ENCODE data around the gene GPR21.

GPR21 gene

DNA sequence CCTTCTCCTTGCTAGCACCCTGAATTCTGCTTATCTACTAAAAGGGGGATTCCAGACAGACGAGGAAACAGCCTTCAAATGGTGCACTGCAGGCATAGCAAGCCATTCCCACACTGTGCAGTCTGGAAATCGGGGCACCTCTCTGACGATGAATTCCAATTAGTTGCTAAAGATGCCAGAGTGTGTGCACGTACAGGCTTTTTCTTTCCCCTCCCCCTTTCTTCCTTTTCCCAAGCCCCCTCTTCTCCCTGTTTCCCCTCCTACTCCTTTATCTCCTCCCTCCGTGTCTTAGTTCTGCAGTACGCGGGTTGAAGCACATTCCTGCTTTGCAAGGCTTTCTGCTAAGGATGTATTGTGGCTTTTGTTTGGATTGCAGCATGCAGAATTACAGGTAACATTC lies at the start of gene GPR21:
Gene GPR21, plus strand, starts transcription at position 316 of the 400 bp plus-strand sequence. CDS start 900 bp downstream, outside the sequence.
- H3K27me3 ChIP-seq (ENCODE audit: low read depth, low read length) = no peaks in the 10 kb centered on the region
- H3K36me3 ChIP-seq (ENCODE audit: control insufficient read depth in 1 of 2, insufficient read depth in 2 of 2, low read length in 2 of 2) = peaks cover 6 to 10% of the 10 kb centered on the region in 2 donors
- H3K9me3 ChIP-seq (ENCODE audit: control insufficient read depth in 1 of 2, low read length in 2 of 2) = no peaks in the 10 kb centered on the region
- H3K27ac ChIP-seq (ENCODE audit: low read length) = no peak within 1 kb of the TSS
- H3K4me1 ChIP-seq (ENCODE audit: control insufficient read depth in 1 of 2, insufficient read depth in 2 of 2, low read length in 2 of 2) = peaks cover 0 to 19% of the 10 kb centered on the region in 2 donors
- H3K4me3 ChIP-seq (ENCODE audit: low read depth in 1 of 2, low read length in 2 of 2) = no peak within 1 kb of the TSS

GRCh38 chr9:122986010-122986409 lies 47.5 kb upstream of the GPR21 start:
- Histone ChIP-seq H3K27ac (ENCODE audit: low read length) (no peak overlapping the region), H3K4me3 (ENCODE audit: low read depth in 1 of 2, low read length in 2 of 2) (no peak overlapping the region), H3K9me3 (ENCODE audit: control insufficient read depth in 1 of 2, low read length in 2 of 2) (no peaks in the 10 kb centered on the region), H3K27me3 (ENCODE audit: low read depth, low read length) (no peaks in the 10 kb centered on the region), H3K4me1 (ENCODE audit: control insufficient read depth in 1 of 2, insufficient read depth in 2 of 2, low read length in 2 of 2) (no peaks in the 10 kb centered on the region), H3K36me3 (ENCODE audit: control insufficient read depth in 1 of 2, insufficient read depth in 2 of 2, low read length in 2 of 2) (peaks cover 8 to 23% of the 10 kb centered on the region in 2 donors)

DNA sequence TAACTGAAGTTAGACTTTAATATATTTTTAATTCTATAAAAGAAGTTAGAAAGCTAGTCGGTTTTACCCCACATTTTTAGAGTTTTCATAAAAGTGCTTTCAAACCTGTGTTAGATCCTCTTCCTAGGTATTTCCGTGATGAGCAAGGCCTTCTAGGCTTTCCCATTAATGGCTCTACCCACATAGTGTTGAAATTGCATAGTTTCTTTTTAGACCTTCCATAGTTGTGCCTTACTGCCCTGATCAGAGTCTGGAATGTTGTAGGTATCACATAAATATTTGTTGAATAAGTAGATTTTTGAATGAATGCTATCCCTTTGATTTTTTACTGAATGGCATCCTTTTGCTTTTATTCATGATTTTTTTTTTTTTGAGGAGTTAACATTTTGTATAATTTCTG lies 45.3 kb upstream of the GPR21 start:
- no peak overlapping the region for H3K27ac ChIP-seq (ENCODE audit: low read length)
- H3K4me3 ChIP-seq (ENCODE audit: low read depth in 1 of 2, low read length in 2 of 2) = no peak overlapping the region
- peaks cover 0 to 4% of the 10 kb centered on the region in 2 donors for H3K4me1 ChIP-seq (ENCODE audit: control insufficient read depth in 1 of 2, insufficient read depth in 2 of 2, low read length in 2 of 2)
- H3K36me3 ChIP-seq (ENCODE audit: control insufficient read depth in 1 of 2, insufficient read depth in 2 of 2, low read length in 2 of 2) = peaks cover 8 to 23% of the 10 kb centered on the region in 2 donors
- H3K9me3 ChIP-seq (ENCODE audit: control insufficient read depth in 1 of 2, low read length in 2 of 2) = no peaks in the 10 kb centered on the region
- no peaks in the 10 kb centered on the region for H3K27me3 ChIP-seq (ENCODE audit: low read depth, low read length)

DNA sequence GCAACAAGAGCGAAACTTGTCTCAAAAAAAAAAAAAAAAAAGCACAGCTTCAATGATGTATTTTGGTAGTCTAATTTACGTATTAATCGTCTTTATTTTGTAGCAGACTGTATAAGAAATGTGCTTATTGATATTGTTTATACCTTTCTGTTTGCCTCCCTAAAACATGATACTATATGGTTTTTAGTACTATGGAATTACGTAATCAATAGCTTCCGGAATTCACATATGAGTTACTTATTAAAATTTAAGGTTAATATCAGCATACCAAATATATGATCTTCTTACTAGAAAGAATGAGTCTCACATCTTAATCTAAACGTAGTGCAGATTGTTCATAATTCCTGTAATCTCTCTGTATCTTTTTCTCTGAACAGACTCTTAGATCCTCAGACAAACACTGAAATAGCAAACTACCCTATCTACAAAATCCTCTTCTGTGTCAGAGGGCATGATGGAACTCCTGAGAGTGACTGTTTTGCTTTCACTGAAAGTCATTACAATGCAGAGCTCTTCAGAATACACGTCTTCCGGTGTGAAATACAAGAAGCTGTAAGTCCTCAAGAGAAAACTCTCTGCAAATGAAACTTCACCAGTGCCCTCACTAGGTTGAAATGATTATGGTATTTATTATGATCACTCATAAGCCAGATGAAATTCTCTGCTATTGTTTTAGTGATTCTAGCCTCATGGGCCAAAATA lies 44.4 kb upstream of the GPR21 start:
- Histone ChIP-seq H3K27ac (ENCODE audit: low read length) (no peak overlapping the region), H3K36me3 (ENCODE audit: control insufficient read depth in 1 of 2, insufficient read depth in 2 of 2, low read length in 2 of 2) (peaks cover 8 to 23% of the 10 kb centered on the region in 2 donors), H3K27me3 (ENCODE audit: low read depth, low read length) (no peaks in the 10 kb centered on the region), H3K9me3 (ENCODE audit: control insufficient read depth in 1 of 2, low read length in 2 of 2) (no peaks in the 10 kb centered on the region), H3K4me1 (ENCODE audit: control insufficient read depth in 1 of 2, insufficient read depth in 2 of 2, low read length in 2 of 2) (peaks cover 0 to 4% of the 10 kb centered on the region in 2 donors), H3K4me3 (ENCODE audit: low read depth in 1 of 2, low read length in 2 of 2) (no peak overlapping the region)

DNA sequence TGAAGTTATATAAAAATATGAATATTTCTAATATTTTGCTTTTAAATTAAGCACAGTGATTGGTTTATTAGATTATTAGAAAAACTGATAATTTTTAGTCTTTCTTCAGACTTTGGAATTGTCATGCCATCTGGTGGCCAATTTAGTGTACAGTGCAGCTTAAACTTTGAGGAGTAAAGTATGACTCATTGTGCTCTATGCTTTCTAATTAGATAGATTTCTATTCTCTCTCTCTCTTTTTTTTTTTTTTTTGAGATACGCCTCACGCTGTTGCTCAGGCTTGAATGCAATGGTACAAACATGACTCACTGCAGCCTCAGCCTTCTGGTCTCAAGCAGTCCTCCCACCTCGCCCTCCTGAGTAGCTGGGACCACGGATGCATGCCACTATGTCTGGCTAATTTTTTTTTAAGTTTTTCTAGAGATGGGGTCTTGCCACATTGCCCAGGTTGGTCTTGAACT lies 42.1 kb upstream of the GPR21 start:
- Histone ChIP-seq H3K9me3 (ENCODE audit: control insufficient read depth in 1 of 2, low read length in 2 of 2) (no peaks in the 10 kb centered on the region), H3K4me3 (ENCODE audit: low read depth in 1 of 2, low read length in 2 of 2) (no peak overlapping the region), H3K27ac (ENCODE audit: low read length) (no peak overlapping the region), H3K4me1 (ENCODE audit: control insufficient read depth in 1 of 2, insufficient read depth in 2 of 2, low read length in 2 of 2) (peaks cover 0 to 4% of the 10 kb centered on the region in 2 donors), H3K36me3 (ENCODE audit: control insufficient read depth in 1 of 2, insufficient read depth in 2 of 2, low read length in 2 of 2) (peaks cover 14 to 15% of the 10 kb centered on the region in 2 donors), H3K27me3 (ENCODE audit: low read depth, low read length) (no peaks in the 10 kb centered on the region)

DNA sequence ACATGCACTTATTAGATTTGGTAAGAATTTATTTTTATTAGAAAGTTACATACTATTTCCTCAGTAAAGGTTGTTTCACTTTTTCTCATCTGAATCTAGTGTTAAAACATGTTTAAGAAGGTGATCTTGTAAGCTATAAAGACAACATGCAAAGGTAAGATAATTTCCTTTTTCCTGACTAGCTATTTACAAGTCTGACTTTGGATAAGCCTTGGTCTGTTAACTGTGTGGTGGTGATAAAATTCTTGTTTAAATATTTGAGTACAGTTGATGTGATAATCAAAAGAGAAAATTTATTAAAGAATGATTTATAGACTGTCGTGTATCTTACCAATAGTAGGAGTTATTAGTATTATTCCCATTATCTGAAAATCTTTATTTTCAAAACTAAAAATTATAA lies 36.9 kb upstream of the GPR21 start:
- H3K36me3 ChIP-seq (ENCODE audit: control insufficient read depth in 1 of 2, insufficient read depth in 2 of 2, low read length in 2 of 2) = peaks cover 15 to 22% of the 10 kb centered on the region in 2 donors
- peaks cover 0 to 2% of the 10 kb centered on the region in 2 donors for H3K4me1 ChIP-seq (ENCODE audit: control insufficient read depth in 1 of 2, insufficient read depth in 2 of 2, low read length in 2 of 2)
- H3K27me3 ChIP-seq (ENCODE audit: low read depth, low read length) = no peaks in the 10 kb centered on the region
- no peak overlapping the region for H3K4me3 ChIP-seq (ENCODE audit: low read depth in 1 of 2, low read length in 2 of 2)
- no peak overlapping the region for H3K27ac ChIP-seq (ENCODE audit: low read length)
- no peaks in the 10 kb centered on the region for H3K9me3 ChIP-seq (ENCODE audit: control insufficient read depth in 1 of 2, low read length in 2 of 2)

- H3K4me3 ChIP-seq (ENCODE audit: low read depth in 1 of 2, low read length in 2 of 2) = no peak overlapping the region
- H3K27ac ChIP-seq (ENCODE audit: low read length) = no peak overlapping the region
- no peaks in the 10 kb centered on the region for H3K9me3 ChIP-seq (ENCODE audit: control insufficient read depth in 1 of 2, low read length in 2 of 2)
- H3K27me3 ChIP-seq (ENCODE audit: low read depth, low read length) = no peaks in the 10 kb centered on the region
- peaks cover 0 to 4% of the 10 kb centered on the region in 2 donors for H3K4me1 ChIP-seq (ENCODE audit: control insufficient read depth in 1 of 2, insufficient read depth in 2 of 2, low read length in 2 of 2)
- H3K36me3 ChIP-seq (ENCODE audit: control insufficient read depth in 1 of 2, insufficient read depth in 2 of 2, low read length in 2 of 2) = peaks cover 18 to 22% of the 10 kb centered on the region in 2 donors
Measured at GRCh38 chr9:122998448-122998847, 35.0 kb upstream of the GPR21 start.

GRCh38 chr9:123000371-123001068 lies 32.9 kb upstream of the GPR21 start:
- Histone ChIP-seq H3K4me3 (ENCODE audit: low read depth in 1 of 2, low read length in 2 of 2) (no peak overlapping the region), H3K4me1 (ENCODE audit: control insufficient read depth in 1 of 2, insufficient read depth in 2 of 2, low read length in 2 of 2) (peaks cover 0 to 4% of the 10 kb centered on the region in 2 donors), H3K27ac (ENCODE audit: low read length) (no peak overlapping the region), H3K9me3 (ENCODE audit: control insufficient read depth in 1 of 2, low read length in 2 of 2) (no peaks in the 10 kb centered on the region), H3K36me3 (ENCODE audit: control insufficient read depth in 1 of 2, insufficient read depth in 2 of 2, low read length in 2 of 2) (peaks cover 18 to 22% of the 10 kb centered on the region in 2 donors), H3K27me3 (ENCODE audit: low read depth, low read length) (no peaks in the 10 kb centered on the region)

DNA sequence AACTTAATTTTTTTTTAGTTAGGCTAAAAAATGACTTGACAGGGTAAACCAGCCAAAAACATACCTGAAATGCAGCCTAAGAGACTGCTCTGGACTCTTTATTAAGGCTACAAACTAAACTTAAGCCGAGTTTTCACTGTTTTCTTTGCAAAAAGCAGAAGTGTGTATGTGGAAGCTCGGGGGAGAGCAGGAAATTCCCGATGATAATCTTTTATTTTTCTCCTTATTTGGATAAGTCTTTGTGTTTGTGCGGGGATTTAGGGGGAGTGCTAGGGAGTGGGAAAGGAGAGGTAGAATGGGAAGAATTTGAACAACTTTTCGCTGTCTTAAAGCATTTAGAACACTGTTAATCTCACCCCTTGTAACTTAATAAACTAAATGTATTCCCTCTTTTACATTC lies 30.7 kb upstream of the GPR21 start:
- H3K36me3 ChIP-seq (ENCODE audit: control insufficient read depth in 1 of 2, insufficient read depth in 2 of 2, low read length in 2 of 2) = peaks cover 8 to 12% of the 10 kb centered on the region in 2 donors

DNA sequence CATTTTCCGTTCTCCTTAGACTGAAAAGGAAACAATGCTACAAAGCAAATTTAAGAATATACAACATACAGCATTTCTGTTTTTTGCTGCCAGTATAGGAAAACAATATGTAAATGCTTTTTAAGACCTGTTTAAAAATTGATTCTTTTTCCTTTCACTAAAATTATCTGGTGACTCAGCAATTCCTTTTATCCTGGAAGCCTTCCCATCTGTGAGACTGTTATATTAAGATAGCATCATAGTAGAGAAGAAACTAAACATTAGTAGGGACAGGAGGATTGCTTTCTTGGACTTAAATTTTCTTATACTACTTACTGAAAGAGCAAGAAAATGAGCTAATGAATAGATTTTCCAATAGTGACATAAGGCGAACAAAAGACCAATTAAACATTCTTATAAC lies 30.0 kb upstream of the GPR21 start:
- peaks cover 0 to 4% of the 10 kb centered on the region in 2 donors for H3K4me1 ChIP-seq (ENCODE audit: control insufficient read depth in 1 of 2, insufficient read depth in 2 of 2, low read length in 2 of 2)
- no peaks in the 10 kb centered on the region for H3K9me3 ChIP-seq (ENCODE audit: control insufficient read depth in 1 of 2, low read length in 2 of 2)
- H3K36me3 ChIP-seq (ENCODE audit: control insufficient read depth in 1 of 2, insufficient read depth in 2 of 2, low read length in 2 of 2) = peaks cover 8 to 12% of the 10 kb centered on the region in 2 donors
- no peaks in the 10 kb centered on the region for H3K27me3 ChIP-seq (ENCODE audit: low read depth, low read length)
- no peak overlapping the region for H3K27ac ChIP-seq (ENCODE audit: low read length)
- no peak overlapping the region for H3K4me3 ChIP-seq (ENCODE audit: low read depth in 1 of 2, low read length in 2 of 2)

More for the DNA sequence above, 30.7 kb upstream of the GPR21 start:
- H3K9me3 ChIP-seq (ENCODE audit: control insufficient read depth in 1 of 2, low read length in 2 of 2) = no peaks in the 10 kb centered on the region
- H3K27me3 ChIP-seq (ENCODE audit: low read depth, low read length) = no peaks in the 10 kb centered on the region
- H3K4me3 ChIP-seq (ENCODE audit: low read depth in 1 of 2, low read length in 2 of 2) = no peak overlapping the region
- peak overlapping the region; percentile 51 for H3K27ac ChIP-seq (ENCODE audit: low read length)
- H3K4me1 ChIP-seq (ENCODE audit: control insufficient read depth in 1 of 2, insufficient read depth in 2 of 2, low read length in 2 of 2) = peaks cover 0 to 4% of the 10 kb centered on the region in 2 donors

DNA sequence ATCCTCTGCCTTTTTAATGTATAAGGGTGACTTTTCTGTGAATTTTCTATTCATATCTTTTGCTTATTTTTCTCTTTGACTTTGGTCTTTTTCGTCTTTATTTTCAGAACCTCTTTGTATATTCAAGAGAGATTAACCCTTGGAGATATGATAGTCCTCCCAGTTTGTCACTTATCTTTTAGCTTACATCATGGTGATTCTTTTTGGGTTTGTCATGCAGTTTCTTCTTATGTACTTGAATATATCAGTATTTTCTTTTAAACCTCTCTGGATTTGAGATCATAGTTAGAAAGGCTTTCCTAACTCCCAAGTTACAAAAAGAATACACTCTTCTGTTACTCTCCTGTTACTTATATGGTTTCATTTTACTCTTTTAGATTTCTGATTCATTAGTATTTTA lies 27.5 kb upstream of the GPR21 start:
- Histone ChIP-seq H3K36me3 (ENCODE audit: control insufficient read depth in 1 of 2, insufficient read depth in 2 of 2, low read length in 2 of 2) (peaks cover 1 to 9% of the 10 kb centered on the region in 2 donors), H3K4me3 (ENCODE audit: low read depth in 1 of 2, low read length in 2 of 2) (no peak overlapping the region), H3K27me3 (ENCODE audit: low read depth, low read length) (no peaks in the 10 kb centered on the region), H3K27ac (ENCODE audit: low read length) (no peak overlapping the region), H3K9me3 (ENCODE audit: control insufficient read depth in 1 of 2, low read length in 2 of 2) (no peaks in the 10 kb centered on the region), H3K4me1 (ENCODE audit: control insufficient read depth in 1 of 2, insufficient read depth in 2 of 2, low read length in 2 of 2) (peaks cover 0 to 5% of the 10 kb centered on the region in 2 donors)
